Measurements from ENCODE around the gene MRM2. TPM values are rescaled to one million over a fixed set of nuclear protein-coding genes. Genes with fewer than 3 reads are reported as not detected.

Gene MRM2
- polyA plus RNA-seq, 3 donors = 9.2 to 32.5 (median 26.7) TPM

DNA sequence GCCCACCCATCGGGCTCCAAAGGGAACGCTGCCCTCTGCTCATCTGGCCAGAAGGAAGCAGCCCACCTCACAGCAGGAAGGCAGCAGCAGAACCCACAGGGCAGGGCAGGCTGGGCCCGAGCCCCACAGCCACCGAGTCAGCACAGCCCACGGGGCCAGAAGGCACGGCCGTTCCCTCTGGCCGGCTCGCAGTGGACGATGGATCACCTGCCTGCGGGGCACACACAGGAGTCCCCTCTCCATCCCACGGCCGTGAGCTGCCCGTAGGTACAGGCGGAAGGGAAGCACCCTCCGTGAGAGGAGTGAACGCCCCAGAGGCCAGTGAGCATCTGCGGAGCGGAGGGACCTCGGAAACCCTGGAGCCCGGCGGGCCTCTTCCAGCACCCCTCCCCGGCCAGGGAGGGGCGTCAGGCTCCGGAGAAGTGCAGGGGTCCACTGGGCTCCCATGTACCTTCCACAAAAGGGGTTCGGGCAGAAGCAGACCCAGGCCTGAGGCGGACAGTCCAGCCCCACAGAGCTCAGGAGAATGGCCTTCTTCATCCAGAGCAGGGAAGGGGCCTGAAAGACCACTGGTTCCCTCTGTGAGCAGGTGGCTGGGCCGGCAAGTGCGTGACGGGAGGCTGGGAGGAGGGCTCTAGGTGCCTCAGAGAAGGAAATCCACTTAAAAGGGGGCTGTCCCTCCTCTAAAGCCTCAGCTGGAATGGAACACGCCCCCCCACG is 11.7 kb upstream of the MRM2 start:
- H4K20me1 ChIP-seq (ENCODE audit: insufficient read depth, low read length) = no peaks in the 10 kb centered on the region
- WGBS (ENCODE audit: insufficient coverage) = 95% methylated on average over 30 of the region's 32 CpGs
- H3K27ac Mint-ChIP-seq = no peak overlapping the region

DNA sequence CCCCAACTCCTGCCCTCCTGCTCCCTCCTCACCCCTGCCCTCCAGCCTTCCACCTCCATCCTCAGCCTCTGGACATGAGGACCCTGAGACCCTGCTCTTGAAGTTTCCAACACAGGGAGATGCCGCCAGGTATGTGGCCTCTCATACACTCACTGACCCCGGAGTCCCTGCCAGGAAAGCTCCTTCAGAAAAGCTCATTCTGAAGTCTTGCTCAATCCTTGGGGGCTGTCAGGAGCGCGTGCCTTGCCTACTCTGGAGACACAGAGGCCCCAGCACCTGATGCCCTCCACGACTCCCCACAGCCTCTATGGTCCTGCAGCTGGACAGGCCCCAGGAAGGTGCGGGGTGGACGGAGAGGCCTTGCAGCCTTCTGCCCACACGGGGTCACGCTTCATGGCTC is 11.0 kb upstream of the MRM2 start:
- Histone ChIP-seq H3K9ac (ENCODE audit: insufficient read depth, low read length, poor library complexity, severe bottlenecking) (no peak overlapping the region), H3K27ac (ENCODE audit: low read depth in 1 of 2, low read length in 2 of 2) (no peak overlapping the region), H3K27me3 (ENCODE audit: control insufficient read depth in 2 of 2, insufficient read depth in 2 of 2, low read length in 2 of 2) (no peaks in the 10 kb centered on the region), H4K20me1 (ENCODE audit: insufficient read depth, low read length) (no peaks in the 10 kb centered on the region), H2AFZ (ENCODE audit: insufficient read depth, low read depth, low read length, poor library complexity, severe bottlenecking) (no peak overlapping the region), H3K36me3 (replicated peaks in 1 of 2; ENCODE audit: control insufficient read depth in 1 of 2, insufficient read depth in 2 of 2, low read length in 2 of 2) (peaks cover 33 to 46% of the 10 kb centered on the region in 2 donors), H3K4me3 (replicated peaks in 1 of 3; ENCODE audit: low read depth in 2 of 3, low read length in 3 of 3) (no peak overlapping the region), H3K4me2 (replicated peaks; ENCODE audit: extremely low read depth, low read length, poor library complexity, severe bottlenecking) (no peak overlapping the region), H3K9me3 (replicated peaks in 1 of 2; ENCODE audit: control insufficient read depth in 1 of 2, insufficient read depth in 1 of 2, low read length in 2 of 2) (no peaks in the 10 kb centered on the region), H3K79me2 (ENCODE audit: insufficient read depth, low read length) (no peaks in the 10 kb centered on the region), H3K4me1 (ENCODE audit: control insufficient read depth in 1 of 2, insufficient read depth in 2 of 2, low read length in 2 of 2) (peaks cover 18 to 19% of the 10 kb centered on the region in 2 donors)
- Mint-ChIP-seq H3K27ac (no peak overlapping the region), H3K9me3 (no peaks in the 10 kb centered on the region), H3K27me3 (ENCODE audit: low read depth in 3 of 3) (peaks cover 0 to 2% (median 2%) of the 10 kb centered on the region in 3 donors), H3K36me3 (peaks cover 42 to 51% of the 10 kb centered on the region in 2 donors), H3K4me1 (peaks cover 22% of the 10 kb centered on the region), H3K4me3 (no peak overlapping the region)
- WGBS (ENCODE audit: insufficient coverage) = 71% methylated on average over 9 of the region's 9 CpGs
- TF ChIP-seq, protein P1, sequence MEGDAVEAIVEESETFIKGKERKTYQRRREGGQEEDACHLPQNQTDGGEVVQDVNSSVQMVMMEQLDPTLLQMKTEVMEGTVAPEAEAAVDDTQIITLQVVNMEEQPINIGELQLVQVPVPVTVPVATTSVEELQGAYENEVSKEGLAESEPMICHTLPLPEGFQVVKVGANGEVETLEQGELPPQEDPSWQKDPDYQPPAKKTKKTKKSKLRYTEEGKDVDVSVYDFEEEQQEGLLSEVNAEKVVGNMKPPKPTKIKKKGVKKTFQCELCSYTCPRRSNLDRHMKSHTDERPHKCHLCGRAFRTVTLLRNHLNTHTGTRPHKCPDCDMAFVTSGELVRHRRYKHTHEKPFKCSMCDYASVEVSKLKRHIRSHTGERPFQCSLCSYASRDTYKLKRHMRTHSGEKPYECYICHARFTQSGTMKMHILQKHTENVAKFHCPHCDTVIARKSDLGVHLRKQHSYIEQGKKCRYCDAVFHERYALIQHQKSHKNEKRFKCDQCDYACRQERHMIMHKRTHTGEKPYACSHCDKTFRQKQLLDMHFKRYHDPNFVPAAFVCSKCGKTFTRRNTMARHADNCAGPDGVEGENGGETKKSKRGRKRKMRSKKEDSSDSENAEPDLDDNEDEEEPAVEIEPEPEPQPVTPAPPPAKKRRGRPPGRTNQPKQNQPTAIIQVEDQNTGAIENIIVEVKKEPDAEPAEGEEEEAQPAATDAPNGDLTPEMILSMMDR (IDR thresholded peaks at IDR 0.05) = no peak
- DNase-seq = no peak
- intact Hi-C loops (cut with micrococcal nuclease) = no loop called here

More for the DNA sequence above, 11.7 kb upstream of the MRM2 start:
- no peaks in the 10 kb centered on the region for H3K79me2 ChIP-seq (ENCODE audit: insufficient read depth, low read length)
- TF ChIP-seq, protein P1 (IDR thresholded peaks at IDR 0.05) = no peak
- H3K27me3 ChIP-seq (ENCODE audit: control insufficient read depth in 2 of 2, insufficient read depth in 2 of 2, low read length in 2 of 2) = no peaks in the 10 kb centered on the region
- Mint-ChIP-seq H3K4me3 (no peak overlapping the region), H3K36me3 (peaks cover 43 to 57% of the 10 kb centered on the region in 2 donors), H3K4me1 (peaks cover 16% of the 10 kb centered on the region), H3K27me3 (ENCODE audit: low read depth in 3 of 3) (peaks cover 0 to 2% (median 2%) of the 10 kb centered on the region in 3 donors), H3K9me3 (peaks cover 0 to 2% (median 0%) of the 10 kb centered on the region in 7 donors)
- no peak overlapping the region for H3K9ac ChIP-seq (ENCODE audit: insufficient read depth, low read length, poor library complexity, severe bottlenecking)
- H3K9me3 ChIP-seq (replicated peaks in 1 of 2; ENCODE audit: control insufficient read depth in 1 of 2, insufficient read depth in 1 of 2, low read length in 2 of 2) = no peaks in the 10 kb centered on the region
- intact Hi-C loops (cut with micrococcal nuclease) = no loop called here
- H3K27ac ChIP-seq (ENCODE audit: low read depth in 1 of 2, low read length in 2 of 2) = no peak overlapping the region
- H3K4me2 ChIP-seq (replicated peaks; ENCODE audit: extremely low read depth, low read length, poor library complexity, severe bottlenecking) = no peak overlapping the region
- no peak for DNase-seq
- H2AFZ ChIP-seq (ENCODE audit: insufficient read depth, low read depth, low read length, poor library complexity, severe bottlenecking) = no peak overlapping the region
- H3K4me3 ChIP-seq (replicated peaks in 1 of 3; ENCODE audit: low read depth in 2 of 3, low read length in 3 of 3) = no peak overlapping the region
- peaks cover 36 to 46% of the 10 kb centered on the region in 2 donors for H3K36me3 ChIP-seq (replicated peaks in 1 of 2; ENCODE audit: control insufficient read depth in 1 of 2, insufficient read depth in 2 of 2, low read length in 2 of 2)
- peaks cover 14% of the 10 kb centered on the region in 2 donors for H3K4me1 ChIP-seq (ENCODE audit: control insufficient read depth in 1 of 2, insufficient read depth in 2 of 2, low read length in 2 of 2)
